Left ventricle myocardium inferior (tissue), 1 donor: Measurements from ENCODE around the gene CDK5. TPM values are rescaled to one million over a fixed set of nuclear protein-coding genes. Genes with fewer than 3 reads are reported as not detected.

Source experiments
- DNase-seq: peaks from one replicate; pipeline ENCODE4 v3.0.0-alpha.2; 2020
- H3K27ac ChIP-seq: fragments of 200-600 bp; replicated peaks from 2 replicates; pipeline ENCODE4 v1.8.0; 2021
- H3K27me3 ChIP-seq: fragments of 200-600 bp; 2 replicates; pipeline ENCODE4 v1.8.0; 2021; ENCODE audit warnings: low read depth
- H3K36me3 ChIP-seq: fragments of 200-600 bp; 2 replicates; pipeline ENCODE4 v1.8.0; 2021
- H3K4me1 ChIP-seq: fragments of 200-600 bp; 2 replicates; pipeline ENCODE4 v1.8.0; 2021
- H3K4me3 ChIP-seq: fragments of 200-600 bp; 2 replicates; pipeline ENCODE4 v1.8.0; 2021; ENCODE audit warnings: mild to moderate bottlenecking, moderate library complexity
- H3K9me3 ChIP-seq: fragments of 200-600 bp; replicated peaks from 2 replicates; pipeline ENCODE4 v1.8.0; 2021
- CTCF ChIP-seq: fragments of 200-600 bp; IDR thresholded peaks from 2 replicates; pipeline ENCODE4 v1.8.0; 2021; ENCODE audit warnings: antibody characterized with exemption, mild to moderate bottlenecking, borderline replicate concordance
- intact Hi-C: fragments of 100-400 bp; cut with micrococcal nuclease; formaldehyde crosslinking; loops from one replicate; pipeline ENCODE4 v1.11.0; 2022
- total RNA-seq: library from RNA; stranded (reverse); fragmentation: NEBNext Ultra II Directional; extraction: Animal tissue kit (Norgen Biotek cat#: 25700); gene quantifications from one replicate; pipeline ENCODE4 v1.2.1, GENCODE V29; 2021
- donor health status: DM: no; HTN: yes; CAD: no; lungs with severe emphysema.

The CDK5 gene
- total RNA-seq, 1 donor from 2014 or later: 9.6 TPM

DNA sequence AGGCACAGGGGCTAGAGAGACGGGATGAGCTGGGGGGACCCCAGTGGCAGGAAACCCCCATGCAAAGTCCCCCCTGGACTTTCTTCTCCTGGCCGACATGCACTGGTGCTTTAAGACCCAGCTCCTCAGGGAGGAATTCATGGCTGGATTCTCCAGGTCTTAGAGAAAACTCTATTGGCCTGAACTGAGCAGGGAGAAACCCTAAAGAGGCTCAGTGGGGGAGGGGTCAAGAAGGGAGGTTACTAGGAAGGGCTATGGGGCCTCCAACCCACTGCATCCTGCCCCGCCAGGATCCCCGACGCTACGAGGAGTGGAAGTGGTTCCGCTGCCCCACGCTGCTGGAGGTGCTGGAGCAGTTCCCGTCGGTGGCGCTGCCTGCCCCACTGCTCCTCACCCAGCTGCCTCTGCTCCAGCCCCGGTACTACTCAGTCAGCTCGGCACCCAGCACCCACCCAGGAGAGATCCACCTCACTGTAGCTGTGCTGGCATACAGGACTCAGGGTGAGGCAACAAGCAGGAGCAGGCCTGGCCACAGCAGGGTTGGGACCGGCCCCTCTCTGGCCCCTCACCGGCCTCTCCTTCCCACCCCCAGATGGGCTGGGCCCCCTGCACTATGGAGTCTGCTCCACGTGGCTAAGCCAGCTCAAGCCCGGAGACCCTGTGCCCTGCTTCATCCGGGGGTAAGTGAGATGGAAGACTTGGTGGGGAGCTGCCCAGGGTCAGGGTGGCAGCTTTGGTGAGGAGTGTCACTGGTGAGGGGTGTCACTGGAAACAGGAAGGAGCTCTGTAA, 47.2 kb downstream of the CDK5 start:
- Histone ChIP-seq H3K27me3 (peaks cover 19% of the 10 kb centered on the region), H3K9me3 (no peaks in the 10 kb centered on the region), H3K36me3 (no peaks in the 10 kb centered on the region), H3K27ac (peak overlapping the region; percentile 27), H3K4me1 (peaks cover 88% of the 10 kb centered on the region), H3K4me3 (no peak overlapping the region)
- intact Hi-C loops: no loop called here
- no peak for TF ChIP-seq CTCF
- DNase-seq: no peak

DNA sequence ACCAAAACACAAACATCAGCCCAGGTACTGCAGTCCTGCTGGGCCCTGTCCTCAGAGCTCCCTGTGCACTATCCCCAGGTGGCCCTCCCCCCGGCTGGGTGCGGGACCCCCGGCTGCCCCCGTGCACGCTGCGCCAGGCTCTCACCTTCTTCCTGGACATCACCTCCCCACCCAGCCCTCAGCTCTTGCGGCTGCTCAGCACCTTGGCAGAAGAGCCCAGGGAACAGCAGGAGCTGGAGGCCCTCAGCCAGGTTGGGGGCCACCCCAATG, 47.7 kb downstream of the CDK5 start:
- no peak for TF ChIP-seq CTCF
- Histone ChIP-seq H3K36me3 (peaks cover 4% of the 10 kb centered on the region), H3K4me3 (no peak overlapping the region), H3K27ac (no peak overlapping the region), H3K27me3 (peaks cover 18% of the 10 kb centered on the region), H3K4me1 (peaks cover 85% of the 10 kb centered on the region), H3K9me3 (no peaks in the 10 kb centered on the region)
- DNase-seq: no peak
- intact Hi-C loops: no loop called here

DNA sequence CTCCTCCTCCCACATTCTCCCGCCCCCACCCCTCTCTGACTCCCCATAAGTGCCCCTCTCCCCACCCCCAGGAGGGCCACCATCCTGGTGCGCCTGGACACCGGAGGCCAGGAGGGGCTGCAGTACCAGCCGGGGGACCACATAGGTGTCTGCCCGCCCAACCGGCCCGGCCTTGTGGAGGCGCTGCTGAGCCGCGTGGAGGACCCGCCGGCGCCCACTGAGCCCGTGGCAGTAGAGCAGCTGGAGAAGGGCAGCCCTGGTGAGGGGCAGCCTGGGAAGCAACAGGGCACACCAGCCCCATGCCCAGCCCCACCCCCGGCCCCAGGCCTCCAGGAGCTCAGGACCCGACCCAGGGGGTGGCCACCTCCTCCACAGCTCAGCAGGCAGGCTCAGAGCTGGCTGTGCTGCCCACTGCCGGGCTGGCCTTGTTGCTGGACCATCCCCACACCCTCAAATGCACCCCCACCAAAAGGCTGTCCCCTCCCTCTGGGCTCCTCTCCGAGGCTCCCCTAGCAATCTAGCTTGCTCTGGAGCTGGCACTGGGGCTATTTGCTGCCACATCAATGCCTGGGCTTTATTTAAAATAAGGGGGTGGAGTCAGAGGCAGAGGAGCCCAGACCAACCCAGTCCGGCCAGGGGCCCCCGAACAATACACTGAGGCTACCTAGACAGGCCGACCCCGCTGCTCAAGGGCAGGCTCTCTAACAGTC, 48.2 kb downstream of the CDK5 start:
- H3K9me3 ChIP-seq: no peaks in the 10 kb centered on the region
- no peak for DNase-seq
- H3K27me3 ChIP-seq: peaks cover 18% of the 10 kb centered on the region
- no peak for TF ChIP-seq CTCF
- H3K36me3 ChIP-seq: peaks cover 4% of the 10 kb centered on the region
- peaks cover 80% of the 10 kb centered on the region for H3K4me1 ChIP-seq
- intact Hi-C loops: no loop called here
- no peak overlapping the region for H3K4me3 ChIP-seq
- H3K27ac ChIP-seq: no peak overlapping the region

GRCh38 chr7:151008511-151009323, 49.0 kb downstream of the CDK5 start:
- peak; percentile 74 for DNase-seq
- Histone ChIP-seq H3K9me3 (no peaks in the 10 kb centered on the region), H3K4me3 (peak overlapping the region; percentile 47), H3K36me3 (peaks cover 4% of the 10 kb centered on the region), H3K4me1 (peaks cover 72% of the 10 kb centered on the region), H3K27me3 (peaks cover 13% of the 10 kb centered on the region), H3K27ac (peak overlapping the region; percentile 79)
- intact Hi-C loops: no loop called here
- TF ChIP-seq CTCF: peak; percentile 85

- Histone ChIP-seq H3K27me3 (peaks cover 7% of the 10 kb centered on the region), H3K4me3 (peak overlapping the region; percentile 47), H3K27ac (peak overlapping the region; percentile 79), H3K36me3 (peaks cover 4% of the 10 kb centered on the region), H3K9me3 (no peaks in the 10 kb centered on the region), H3K4me1 (peaks cover 67% of the 10 kb centered on the region)
- DNase-seq: no peak
- intact Hi-C loops: no loop called here
- TF ChIP-seq CTCF: no peak
Observed at GRCh38 chr7:151008143-151008510, 49.6 kb downstream of the CDK5 start.
